Lower leg skin (tissue), 3 donors: ENCODE measurements around the gene CFLAR.

ENCODE experiments used
- POLR2A ChIP-seq, 2 donors: fragments of 450-650 bp; IDR thresholded peaks; one replicate each; pipeline ENCODE4 v1.6.1; 2016 to 2017; ENCODE audit warnings: antibody characterized with exemption in 2 of 2, mild to moderate bottlenecking in 1 of 2, moderate library complexity in 1 of 2
- TF ChIP-seq, protein P1 (sequence below), 3 donors: fragments of 450-650 bp; IDR thresholded peaks; one replicate each; pipeline ENCODE4 v1.5.1; 2016; ENCODE audit warnings: antibody characterized with exemption in 3 of 3, mild to moderate bottlenecking in 3 of 3, moderate library complexity in 2 of 3

DNA sequence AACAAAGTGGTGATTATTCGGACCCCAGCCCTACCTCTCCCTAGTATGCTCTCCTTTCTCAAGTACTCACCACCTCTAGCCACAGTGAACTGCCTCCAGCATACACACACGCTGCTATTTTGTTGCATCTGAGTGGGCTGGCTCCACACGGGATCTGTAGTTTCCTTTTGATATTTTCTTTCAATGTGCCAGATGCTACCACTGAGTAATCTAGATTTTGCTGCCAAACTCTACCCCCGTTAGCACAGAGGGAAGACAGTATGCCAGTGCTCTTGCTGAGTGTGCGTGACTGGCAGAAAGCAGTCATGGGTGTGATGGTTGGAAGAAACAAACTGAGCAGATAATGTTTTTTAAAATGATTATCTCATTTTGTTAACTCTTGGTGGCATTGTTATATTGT lies 11.6 kb downstream of the CFLAR start:
- TF ChIP-seq, protein P1, sequence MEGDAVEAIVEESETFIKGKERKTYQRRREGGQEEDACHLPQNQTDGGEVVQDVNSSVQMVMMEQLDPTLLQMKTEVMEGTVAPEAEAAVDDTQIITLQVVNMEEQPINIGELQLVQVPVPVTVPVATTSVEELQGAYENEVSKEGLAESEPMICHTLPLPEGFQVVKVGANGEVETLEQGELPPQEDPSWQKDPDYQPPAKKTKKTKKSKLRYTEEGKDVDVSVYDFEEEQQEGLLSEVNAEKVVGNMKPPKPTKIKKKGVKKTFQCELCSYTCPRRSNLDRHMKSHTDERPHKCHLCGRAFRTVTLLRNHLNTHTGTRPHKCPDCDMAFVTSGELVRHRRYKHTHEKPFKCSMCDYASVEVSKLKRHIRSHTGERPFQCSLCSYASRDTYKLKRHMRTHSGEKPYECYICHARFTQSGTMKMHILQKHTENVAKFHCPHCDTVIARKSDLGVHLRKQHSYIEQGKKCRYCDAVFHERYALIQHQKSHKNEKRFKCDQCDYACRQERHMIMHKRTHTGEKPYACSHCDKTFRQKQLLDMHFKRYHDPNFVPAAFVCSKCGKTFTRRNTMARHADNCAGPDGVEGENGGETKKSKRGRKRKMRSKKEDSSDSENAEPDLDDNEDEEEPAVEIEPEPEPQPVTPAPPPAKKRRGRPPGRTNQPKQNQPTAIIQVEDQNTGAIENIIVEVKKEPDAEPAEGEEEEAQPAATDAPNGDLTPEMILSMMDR (IDR thresholded peaks at IDR 0.05), result no peak
- TF ChIP-seq POLR2A (IDR thresholded peaks at IDR 0.05), result no peak
